ENCODE data around the gene LMX1A.

DNA sequence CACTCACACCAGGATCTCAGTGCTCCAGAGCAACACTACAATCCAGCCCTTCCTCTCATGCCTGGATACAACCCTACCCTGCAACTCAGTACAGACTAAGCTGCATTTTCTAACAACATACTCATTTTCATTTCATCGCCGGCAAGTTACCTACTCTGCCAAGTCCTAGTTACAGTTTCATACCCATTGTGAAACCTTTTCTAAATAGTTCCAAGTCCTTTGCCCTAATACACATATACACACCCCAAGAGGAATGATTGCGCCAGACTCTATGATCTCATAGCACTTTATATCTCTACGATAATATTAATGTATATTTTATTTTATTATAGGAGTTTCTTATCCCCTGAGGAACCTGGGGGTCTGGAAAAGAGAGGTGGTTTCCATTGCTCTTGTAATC is 122.4 kb downstream of the LMX1A start:
- no peak for TF ChIP-seq EZH2phosphoT487 (IDR thresholded peaks at IDR 0.05)
- TF ChIP-seq, protein P1, sequence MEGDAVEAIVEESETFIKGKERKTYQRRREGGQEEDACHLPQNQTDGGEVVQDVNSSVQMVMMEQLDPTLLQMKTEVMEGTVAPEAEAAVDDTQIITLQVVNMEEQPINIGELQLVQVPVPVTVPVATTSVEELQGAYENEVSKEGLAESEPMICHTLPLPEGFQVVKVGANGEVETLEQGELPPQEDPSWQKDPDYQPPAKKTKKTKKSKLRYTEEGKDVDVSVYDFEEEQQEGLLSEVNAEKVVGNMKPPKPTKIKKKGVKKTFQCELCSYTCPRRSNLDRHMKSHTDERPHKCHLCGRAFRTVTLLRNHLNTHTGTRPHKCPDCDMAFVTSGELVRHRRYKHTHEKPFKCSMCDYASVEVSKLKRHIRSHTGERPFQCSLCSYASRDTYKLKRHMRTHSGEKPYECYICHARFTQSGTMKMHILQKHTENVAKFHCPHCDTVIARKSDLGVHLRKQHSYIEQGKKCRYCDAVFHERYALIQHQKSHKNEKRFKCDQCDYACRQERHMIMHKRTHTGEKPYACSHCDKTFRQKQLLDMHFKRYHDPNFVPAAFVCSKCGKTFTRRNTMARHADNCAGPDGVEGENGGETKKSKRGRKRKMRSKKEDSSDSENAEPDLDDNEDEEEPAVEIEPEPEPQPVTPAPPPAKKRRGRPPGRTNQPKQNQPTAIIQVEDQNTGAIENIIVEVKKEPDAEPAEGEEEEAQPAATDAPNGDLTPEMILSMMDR (IDR thresholded peaks at IDR 0.05): no peak
